Left lung (tissue), 10 donors: ENCODE results near the gene DENND1A. TPM values are rescaled to one million over a fixed set of nuclear protein-coding genes. Genes with fewer than 3 reads are reported as not detected.

Experiments
- ATAC-seq: fragments of 200-7000 bp; cut with Tn5 transposase; one replicate; pipeline ENCODE4 v1.9.1; 2020; ENCODE audit warnings: moderate library complexity
- DNase-seq, 4 donors: peaks; one replicate each; pipeline ENCODE4 v3.0.0-alpha.2; 2013 to 2020
- H3K27ac ChIP-seq, 2 donors: fragments of 200-600 bp; sonication (generic) in 1 of 2; one replicate each; pipeline versions ENCODE4 v1.5.0 to v1.8.0; 2020 to 2021
- H3K27me3 ChIP-seq, 2 donors: fragments of 200-600 bp; sonication (generic) in 1 of 2; one replicate each; pipeline versions ENCODE4 v1.5.0 to v1.8.0; 2020 to 2021
- H3K36me3 ChIP-seq, 2 donors: fragments of 200-600 bp; sonication (generic) in 1 of 2; one replicate each; pipeline versions ENCODE4 v1.5.0 to v1.8.0; 2020 to 2021
- H3K4me1 ChIP-seq, 2 donors: fragments of 200-600 bp; one replicate each; pipeline ENCODE4 v1.8.0; 2021
- H3K4me3 ChIP-seq, 2 donors: fragments of 200-600 bp; sonication (generic) in 1 of 2; one replicate each; pipeline versions ENCODE4 v1.5.0 to v1.8.0; 2020 to 2021; ENCODE audit warnings: mild to moderate bottlenecking in 1 of 2
- H3K9me3 ChIP-seq, 2 donors: fragments of 200-600 bp; sonication (generic) in 1 of 2; one replicate each; pipeline versions ENCODE4 v1.5.0 to v1.8.0; 2020 to 2021
- intact Hi-C, 2 donors: fragments of 100-400 bp; cut with DNase I; formaldehyde crosslinking; loops; one replicate each; pipeline versions ENCODE4 v1.11.2 to v1.14.2; 2022
- polyA plus RNA-seq, 6 donors: library from polyadenylated mRNA; unstranded; fragments of 120-200 nt; gene quantifications; one replicate each; pipeline ENCODE4 v1.2.1, GENCODE V29; 2013; ENCODE audit not compliant: insufficient read length in 6 of 6
- total RNA-seq, 2 donors: library from RNA; stranded (reverse); fragmentation: NEBNext Ultra II Directional; extraction: Animal tissue kit (Norgen Biotek cat#: 25700); gene quantifications; one replicate each; pipeline ENCODE4 v1.2.1, GENCODE V29; 2021
- TF ChIP-seq, protein P1 (sequence below), 2 donors: fragments of 200-600 bp; sonication (generic) in 1 of 2; IDR thresholded peaks; one replicate each; pipeline versions ENCODE4 v1.5.0 to v1.8.0; 2021; ENCODE audit warnings: antibody characterized with exemption in 2 of 2
- donor health status: DM: no; HTN: yes; CAD: no.
- donor health status: DM: no; HTN: no; CAD: no.

The DENND1A gene
- total and polyA plus RNA-seq, 8 donors, result 8.3 to 23.2 (median 9.7) TPM

GRCh38 chr9:123960965-123961364 is 31.0 kb upstream of the DENND1A start:
- Histone ChIP-seq H3K9me3 (no peaks in the 10 kb centered on the region), H3K4me3 (no peak overlapping the region), H3K4me1 (no peaks in the 10 kb centered on the region), H3K27ac (no peak overlapping the region), H3K27me3 (peaks cover 5 to 97% of the 10 kb centered on the region in 2 donors), H3K36me3 (no peaks in the 10 kb centered on the region)
- TF ChIP-seq, protein P1, sequence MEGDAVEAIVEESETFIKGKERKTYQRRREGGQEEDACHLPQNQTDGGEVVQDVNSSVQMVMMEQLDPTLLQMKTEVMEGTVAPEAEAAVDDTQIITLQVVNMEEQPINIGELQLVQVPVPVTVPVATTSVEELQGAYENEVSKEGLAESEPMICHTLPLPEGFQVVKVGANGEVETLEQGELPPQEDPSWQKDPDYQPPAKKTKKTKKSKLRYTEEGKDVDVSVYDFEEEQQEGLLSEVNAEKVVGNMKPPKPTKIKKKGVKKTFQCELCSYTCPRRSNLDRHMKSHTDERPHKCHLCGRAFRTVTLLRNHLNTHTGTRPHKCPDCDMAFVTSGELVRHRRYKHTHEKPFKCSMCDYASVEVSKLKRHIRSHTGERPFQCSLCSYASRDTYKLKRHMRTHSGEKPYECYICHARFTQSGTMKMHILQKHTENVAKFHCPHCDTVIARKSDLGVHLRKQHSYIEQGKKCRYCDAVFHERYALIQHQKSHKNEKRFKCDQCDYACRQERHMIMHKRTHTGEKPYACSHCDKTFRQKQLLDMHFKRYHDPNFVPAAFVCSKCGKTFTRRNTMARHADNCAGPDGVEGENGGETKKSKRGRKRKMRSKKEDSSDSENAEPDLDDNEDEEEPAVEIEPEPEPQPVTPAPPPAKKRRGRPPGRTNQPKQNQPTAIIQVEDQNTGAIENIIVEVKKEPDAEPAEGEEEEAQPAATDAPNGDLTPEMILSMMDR (IDR thresholded peaks at IDR 0.05), result no peak
- intact Hi-C loops, result no loop called here
- ATAC-seq, result no peak
- no peak for DNase-seq

DNA sequence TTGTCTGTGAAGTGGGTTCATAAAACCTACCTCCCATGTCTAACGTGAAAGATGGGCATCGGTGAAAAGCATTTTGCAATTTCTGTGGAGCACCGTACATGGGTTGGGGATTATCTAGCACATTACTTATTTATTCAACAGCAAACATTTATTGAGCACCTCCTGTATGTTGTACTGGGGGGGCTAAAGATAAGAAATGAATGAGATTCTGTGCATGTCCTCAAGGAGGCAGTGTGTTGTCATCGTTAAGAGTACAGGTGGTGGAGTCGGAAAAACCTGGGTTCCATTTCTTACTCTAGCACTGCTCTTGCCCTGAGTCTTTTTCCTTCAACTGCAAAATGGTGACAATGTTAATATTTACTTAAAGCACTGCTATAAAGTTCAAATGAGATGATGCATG is 30.4 kb upstream of the DENND1A start:
- TF ChIP-seq, protein P1 (IDR thresholded peaks at IDR 0.05), result no peak
- H3K4me1 ChIP-seq, result no peaks in the 10 kb centered on the region
- intact Hi-C loops, result no loop called here
- peaks cover 5 to 97% of the 10 kb centered on the region in 2 donors for H3K27me3 ChIP-seq
- no peak for DNase-seq
- H3K36me3 ChIP-seq, result no peaks in the 10 kb centered on the region
- H3K9me3 ChIP-seq, result no peaks in the 10 kb centered on the region
- ATAC-seq, result no peak
- no peak overlapping the region for H3K4me3 ChIP-seq
- no peak overlapping the region for H3K27ac ChIP-seq

GRCh38 chr9:123959787-123960186 is 29.9 kb upstream of the DENND1A start:
- Histone ChIP-seq H3K36me3 (no peaks in the 10 kb centered on the region), H3K9me3 (no peaks in the 10 kb centered on the region), H3K27me3 (peaks cover 5 to 97% of the 10 kb centered on the region in 2 donors), H3K4me1 (no peaks in the 10 kb centered on the region), H3K4me3 (no peak overlapping the region), H3K27ac (no peak overlapping the region)
- DNase-seq (no peak), ATAC-seq (no peak)
- intact Hi-C loops, result no loop called here
- TF ChIP-seq, protein P1 (IDR thresholded peaks at IDR 0.05), result no peak

DNA sequence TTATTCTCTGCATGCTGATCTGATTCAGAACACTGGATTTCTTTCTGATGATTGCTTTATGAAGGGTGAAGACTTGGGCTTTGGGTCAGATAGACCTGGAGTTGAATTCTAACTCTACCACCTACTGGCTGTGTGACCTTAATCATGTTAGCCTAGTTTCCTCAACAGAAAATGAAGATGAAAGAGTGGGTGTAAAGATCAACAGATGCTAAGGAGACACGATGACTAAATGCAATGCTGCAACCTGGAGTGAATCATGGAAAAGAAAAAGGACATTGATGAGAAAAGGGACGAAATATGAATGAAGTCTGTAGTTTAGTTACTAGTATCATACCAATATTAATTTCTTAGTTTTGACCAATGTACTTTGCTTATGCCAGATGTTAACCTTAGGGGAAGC is 27.8 kb upstream of the DENND1A start:
- intact Hi-C loops, result no loop called here
- DNase-seq (no peak), ATAC-seq (no peak)
- TF ChIP-seq, protein P1 (IDR thresholded peaks at IDR 0.05), result no peak
- Histone ChIP-seq H3K9me3 (no peaks in the 10 kb centered on the region), H3K27ac (no peak overlapping the region), H3K4me1 (no peaks in the 10 kb centered on the region), H3K36me3 (no peaks in the 10 kb centered on the region), H3K4me3 (no peak overlapping the region), H3K27me3 (peaks cover 5 to 93% of the 10 kb centered on the region in 2 donors)

GRCh38 chr9:123957168-123957721 is 27.3 kb upstream of the DENND1A start:
- Histone ChIP-seq H3K27me3 (peaks cover 5 to 93% of the 10 kb centered on the region in 2 donors), H3K36me3 (no peaks in the 10 kb centered on the region), H3K4me3 (no peak overlapping the region), H3K4me1 (no peaks in the 10 kb centered on the region), H3K9me3 (no peaks in the 10 kb centered on the region), H3K27ac (no peak overlapping the region)
- ATAC-seq (no peak), DNase-seq (no peak)
- intact Hi-C loops, result no loop called here
- TF ChIP-seq, protein P1 (IDR thresholded peaks at IDR 0.05), result no peak
